Stimulated activated naive CD4-positive, alpha-beta T cell treated with Interleukin-2 at 50 U/mL for 16 hours (primary cell): ENCODE results near the gene HEPN1.
"Not testable (repeated sequence)": the region's sequence is repeated elsewhere in the genome, so short reads cannot be mapped to it uniquely, and the experiment has no call there.

Source experiments
- DNase-seq: peaks from one replicate; lab custom pipeline; 2025; lab: John Stamatoyannopoulos, UW

Gene HEPN1

DNA sequence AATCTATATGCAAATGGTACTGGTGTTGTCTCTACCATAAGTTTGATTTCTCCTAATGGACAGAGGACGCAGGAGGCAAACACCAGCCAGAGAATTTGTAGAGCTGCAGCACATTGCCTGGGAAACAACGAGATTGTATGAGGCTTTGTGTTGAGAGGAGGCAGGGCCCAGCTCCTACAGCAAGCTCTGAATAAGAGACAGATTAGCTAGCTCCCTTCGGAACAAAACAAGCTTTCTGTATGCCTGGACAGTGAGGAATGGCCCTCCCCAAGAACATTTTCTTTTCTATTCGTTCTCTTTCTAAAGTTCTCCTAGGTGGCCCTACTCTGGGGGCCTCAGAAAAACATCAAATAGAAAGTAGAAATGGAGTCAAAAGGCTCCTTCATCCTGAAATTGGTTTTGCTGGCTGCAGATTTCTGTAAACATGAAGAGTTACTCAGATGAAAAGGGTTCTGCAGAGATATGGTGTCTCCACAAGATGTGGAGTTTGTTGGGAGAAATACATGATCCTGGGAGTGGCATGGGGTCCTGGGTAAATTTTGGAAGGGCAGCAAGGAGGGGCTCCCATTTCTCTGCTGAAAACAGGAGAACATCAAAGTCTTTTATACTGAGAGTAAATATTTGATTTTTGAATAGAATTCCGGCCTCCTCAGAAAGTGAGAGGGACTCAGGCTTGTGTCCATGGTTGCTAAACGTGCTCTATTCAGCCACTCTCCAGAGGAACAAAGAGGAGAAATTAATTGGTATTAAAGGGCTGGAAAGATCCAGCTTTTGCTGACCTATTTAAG lies 23.6 kb downstream of the HEPN1 start:
- DNase-seq = no peak

DNA sequence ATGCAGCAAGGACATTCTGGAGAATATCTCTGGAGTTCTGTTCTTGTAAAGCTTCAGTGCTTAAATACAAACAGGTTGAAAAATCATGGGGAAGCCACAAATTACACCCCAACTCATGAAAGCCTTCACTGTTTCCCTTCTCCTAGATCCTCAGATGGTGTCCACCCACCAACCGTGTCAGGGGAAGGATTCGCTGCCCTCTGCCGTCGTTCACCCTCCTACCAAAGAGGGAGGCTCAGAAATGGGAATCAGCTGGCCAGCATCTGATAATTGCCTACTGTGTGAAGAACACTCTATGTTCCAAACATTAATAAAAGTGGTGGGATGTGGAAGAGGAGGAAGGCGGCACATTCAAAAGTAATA lies 24.2 kb downstream of the HEPN1 start:
- no peak for DNase-seq

- DNase-seq = no peak
Measured at GRCh38 chr11:124943741-124944140, 24.7 kb downstream of the HEPN1 start.

DNA sequence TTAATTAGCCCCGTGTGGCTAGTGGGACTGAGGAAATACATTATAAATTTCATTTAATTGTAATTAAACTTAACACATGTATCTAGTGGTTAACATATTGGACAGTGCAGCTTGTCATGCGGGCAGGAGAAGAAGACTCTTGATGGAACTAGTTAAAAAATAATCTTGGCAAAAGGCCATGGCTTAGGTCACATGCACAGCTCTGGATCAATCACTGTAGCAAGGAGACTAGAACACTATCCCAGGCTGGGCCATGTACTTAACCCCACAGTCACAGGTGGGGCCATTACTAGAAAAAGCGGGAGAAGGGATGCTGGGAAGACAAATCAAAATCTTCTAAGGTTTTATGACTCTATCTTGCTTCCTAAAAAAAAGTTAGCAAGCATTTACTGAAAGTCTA lies 25.5 kb downstream of the HEPN1 start:
- DNase-seq = no peak

- no peak for DNase-seq
Measured at GRCh38 chr11:124945826-124946225, 26.8 kb downstream of the HEPN1 start.

DNA sequence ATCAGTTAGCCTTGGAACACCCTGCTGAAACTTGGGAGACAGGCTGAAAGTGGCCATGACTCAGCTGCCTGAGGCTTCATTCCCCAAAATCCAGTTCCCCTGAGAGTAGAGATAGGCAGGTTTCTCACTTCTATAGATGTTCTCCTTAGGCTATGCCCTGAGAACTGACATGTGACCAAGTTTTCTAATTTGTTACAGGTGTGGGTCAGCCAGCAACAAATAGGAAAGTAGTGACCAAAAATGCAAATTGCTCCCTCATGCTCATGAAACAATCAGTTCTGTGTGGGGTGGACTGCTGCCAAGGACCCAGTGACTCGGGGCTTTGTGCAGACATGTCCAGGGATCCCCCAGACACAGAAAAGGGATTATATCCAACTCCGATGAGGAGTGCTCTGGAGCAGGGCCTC lies 27.7 kb downstream of the HEPN1 start:
- DNase-seq = no peak

GRCh38 chr11:124950601-124951330 lies 31.7 kb downstream of the HEPN1 start:
- no peak for DNase-seq

DNA sequence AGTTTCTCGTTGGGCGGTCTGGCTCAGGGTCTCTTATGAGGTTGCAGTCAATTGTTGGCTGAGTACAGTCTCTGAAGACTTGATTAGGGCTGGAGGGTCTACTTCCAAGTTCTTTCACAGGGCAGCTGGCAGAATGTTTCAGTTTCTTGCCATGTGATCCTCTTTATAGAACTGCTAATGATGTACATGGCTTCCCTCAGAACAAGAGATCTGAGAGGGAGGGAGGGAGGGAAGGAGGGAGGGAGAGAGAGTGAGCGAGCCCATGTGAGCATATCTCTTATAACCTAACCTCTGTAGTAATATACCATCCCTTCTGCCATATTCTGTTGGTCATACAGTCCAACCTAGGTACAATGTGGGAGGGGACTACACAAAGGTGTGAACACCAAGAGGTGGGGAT lies 32.3 kb downstream of the HEPN1 start:
- no peak for DNase-seq

DNA sequence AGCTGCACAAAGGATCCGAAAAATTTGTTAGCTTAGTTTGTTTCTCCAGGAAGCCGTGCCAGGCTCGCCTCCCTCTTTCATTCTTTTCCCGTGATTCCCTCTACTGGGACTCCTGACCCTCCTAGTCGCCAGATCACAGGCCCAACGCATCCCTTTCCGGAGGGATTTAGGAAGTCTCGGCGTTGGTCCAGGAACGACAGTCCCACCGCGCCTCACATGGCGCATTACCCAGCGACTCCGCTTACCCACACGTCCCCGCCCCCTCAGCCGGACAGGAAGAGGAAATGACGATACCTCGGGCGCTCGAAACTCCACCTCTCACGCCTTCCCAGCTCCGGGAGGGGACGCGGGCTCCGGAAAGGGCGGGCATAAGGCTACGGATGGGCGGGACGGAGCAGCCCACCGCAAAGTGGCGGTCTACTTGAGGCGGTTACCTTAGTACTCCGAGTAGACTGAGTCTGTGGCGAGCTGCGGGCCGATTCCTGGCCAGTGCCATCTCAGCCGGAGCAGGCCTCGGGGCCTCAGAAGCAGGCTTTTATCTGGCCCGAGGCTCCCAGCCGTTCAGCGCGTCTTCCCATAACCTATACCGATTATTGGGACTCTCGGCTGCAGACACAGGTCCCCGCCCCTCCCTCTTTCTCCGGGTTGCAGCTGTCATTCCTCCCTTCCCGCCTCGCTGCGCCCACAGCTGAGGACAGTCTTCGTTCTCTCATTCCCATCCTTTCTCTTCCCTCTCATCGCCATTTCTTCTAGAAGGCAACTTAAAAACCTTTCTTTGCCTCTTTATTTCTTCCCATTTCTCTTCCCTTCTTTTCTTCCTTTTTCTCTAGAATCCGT lies 34.9 kb downstream of the HEPN1 start, which contains the start of gene CCDC15:
Gene CCDC15 (plus strand): TSS at position 450 of the 837 bp plus-strand sequence. CDS start 531 bp downstream, outside the sequence.
- peak; percentile 94 for DNase-seq

- DNase-seq = no peak
Measured at GRCh38 chr11:124954590-124954955, 35.5 kb downstream of the HEPN1 start.

GRCh38 chr11:124955035-124955434 lies 36.0 kb downstream of the HEPN1 start:
- no peak for DNase-seq

DNA sequence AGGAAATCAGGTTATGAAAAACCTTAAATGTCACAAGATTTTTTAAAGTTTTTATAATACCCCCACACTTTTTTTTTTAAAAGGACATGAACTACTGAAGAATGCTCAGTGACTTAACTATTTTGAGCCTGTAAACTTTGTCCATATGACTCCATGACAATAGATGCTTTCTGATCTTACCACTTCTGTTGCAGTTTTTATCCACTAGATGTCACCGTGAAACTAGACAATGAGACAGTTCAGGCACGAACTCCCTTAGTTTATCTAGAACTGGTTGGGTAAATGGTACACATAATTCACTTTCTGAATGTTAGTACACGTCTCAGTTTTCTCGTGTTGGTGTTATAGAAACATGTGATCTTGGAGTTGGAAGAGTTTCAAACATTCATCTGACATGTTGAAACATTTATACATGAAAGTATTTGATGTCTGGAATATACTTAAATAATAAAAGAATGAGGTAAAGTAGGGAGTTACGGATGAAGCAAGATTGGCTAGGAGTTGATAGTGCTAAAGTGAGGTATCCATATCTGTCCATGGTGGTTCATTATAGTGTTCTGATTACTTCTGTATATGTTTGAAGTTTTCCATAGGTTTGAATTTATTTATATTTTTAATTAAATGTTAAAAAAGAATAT lies 43.0 kb downstream of the HEPN1 start:
- no peak for DNase-seq

GRCh38 chr11:124968197-124968596 lies 49.1 kb downstream of the HEPN1 start:
- DNase-seq = not testable (repeated sequence)
